HepG2 (cell line): ENCODE data around the gene TMEM273.

ENCODE experiments used
- ATF1 ChIP-seq: IDR thresholded peaks from 2 replicates; pipeline ENCODE4 v1.6.1; 2016; ENCODE audit warnings: mild to moderate bottlenecking, control low read depth
- CEBPZ ChIP-seq: IDR thresholded peaks from 2 replicates; pipeline ENCODE4 v1.6.1; 2012; ENCODE audit warnings: low read length, improper control_type of control experiment
- FOXA1 ChIP-seq, 2 experiments: fragments of 450-650 bp in 1 of 2; sonication (generic) in 1 of 2; formaldehyde crosslinking in 1 of 2; IDR thresholded peaks; 2 replicates each; pipeline versions ENCODE4 v1.4.0 to v1.6.1; 2016 to 2020; ENCODE audit warnings: missing genetic modification reagents in 1 of 2
- FOXJ3 ChIP-seq: sonication (generic); formaldehyde crosslinking; IDR thresholded peaks from 2 replicates; pipeline ENCODE4 v1.4.0; 2020; ENCODE audit warnings: missing genetic modification reagents, mild to moderate bottlenecking, borderline replicate concordance
- SUZ12 ChIP-seq: fragments of 150-350 bp; IDR thresholded peaks from 2 replicates; pipeline ENCODE4 v1.6.1; 2014; ENCODE audit warnings: low read depth, low read length
- TF ChIP-seq, protein P1 (sequence below): sonication (generic); formaldehyde crosslinking; IDR thresholded peaks from 2 replicates; pipeline ENCODE4 v1.5.1; 2020; ENCODE audit warnings: missing genetic modification reagents, mild to moderate bottlenecking, borderline replicate concordance

DNA sequence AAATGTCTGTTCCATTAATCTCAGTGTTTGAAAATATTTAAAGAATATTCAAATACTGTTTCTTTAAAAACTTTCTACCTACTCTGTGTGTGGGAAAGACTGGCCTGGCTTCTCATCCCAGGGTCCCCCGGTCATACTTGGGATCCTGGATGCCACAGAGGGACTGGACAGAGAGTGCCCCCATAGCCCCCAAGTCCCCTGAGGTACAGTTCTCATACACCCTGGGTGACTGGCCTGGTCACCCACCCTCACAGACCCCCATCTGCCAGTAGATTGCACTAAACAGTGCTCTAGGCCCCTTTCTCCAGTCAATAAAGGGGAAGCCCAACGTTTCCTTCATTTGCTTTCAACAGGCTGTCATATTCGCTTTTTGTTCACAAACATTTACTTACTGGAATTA lies 3.0 kb downstream of the TMEM273 start:
- no peak for TF ChIP-seq CEBPZ
- TF ChIP-seq FOXJ3 (CRISPR knock-in tag): no peak
- TF ChIP-seq FOXA1 (IDR thresholded peaks at IDR 0.05): no peak
- TF ChIP-seq FOXA1 (CRISPR knock-in tag; IDR thresholded peaks at IDR 0.05): no peak
- no peak for TF ChIP-seq SUZ12
- TF ChIP-seq ATF1 (CRISPR knock-in tag): no peak
- TF ChIP-seq, protein P1, sequence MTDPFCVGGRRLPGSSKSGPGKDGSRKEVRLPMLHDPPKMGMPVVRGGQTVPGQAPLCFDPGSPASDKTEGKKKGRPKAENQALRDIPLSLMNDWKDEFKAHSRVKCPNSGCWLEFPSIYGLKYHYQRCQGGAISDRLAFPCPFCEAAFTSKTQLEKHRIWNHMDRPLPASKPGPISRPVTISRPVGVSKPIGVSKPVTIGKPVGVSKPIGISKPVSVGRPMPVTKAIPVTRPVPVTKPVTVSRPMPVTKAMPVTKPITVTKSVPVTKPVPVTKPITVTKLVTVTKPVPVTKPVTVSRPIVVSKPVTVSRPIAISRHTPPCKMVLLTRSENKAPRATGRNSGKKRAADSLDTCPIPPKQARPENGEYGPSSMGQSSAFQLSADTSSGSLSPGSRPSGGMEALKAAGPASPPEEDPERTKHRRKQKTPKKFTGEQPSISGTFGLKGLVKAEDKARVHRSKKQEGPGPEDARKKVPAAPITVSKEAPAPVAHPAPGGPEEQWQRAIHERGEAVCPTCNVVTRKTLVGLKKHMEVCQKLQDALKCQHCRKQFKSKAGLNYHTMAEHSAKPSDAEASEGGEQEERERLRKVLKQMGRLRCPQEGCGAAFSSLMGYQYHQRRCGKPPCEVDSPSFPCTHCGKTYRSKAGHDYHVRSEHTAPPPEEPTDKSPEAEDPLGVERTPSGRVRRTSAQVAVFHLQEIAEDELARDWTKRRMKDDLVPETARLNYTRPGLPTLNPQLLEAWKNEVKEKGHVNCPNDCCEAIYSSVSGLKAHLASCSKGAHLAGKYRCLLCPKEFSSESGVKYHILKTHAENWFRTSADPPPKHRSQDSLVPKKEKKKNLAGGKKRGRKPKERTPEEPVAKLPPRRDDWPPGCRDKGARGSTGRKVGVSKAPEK (CRISPR knock-in tag): no peak
